T-helper 1 cell treated with Interleukin-12 subunit alpha and Interleukin-12 subunit beta and Interleukin-4 antibody, amounts not matched to agents 30 μg/mL and 1 μg/mL, for 36 hours (primary cell): Measurements from ENCODE around the gene FTCD.
A peak's percentile ranks its signal among the peaks of the same experiment; 100 is the strongest.

Experiments used
- H3K27ac Mint-ChIP-seq: one replicate; pipeline ENCODE4 v1.8.0; 2021; ENCODE audit warnings: mild to moderate bottlenecking, mixed read lengths
- H3K27me3 Mint-ChIP-seq: one replicate; pipeline ENCODE4 v1.8.0; 2021; ENCODE audit warnings: low read depth, mixed read lengths
- H3K36me3 Mint-ChIP-seq: one replicate; pipeline ENCODE4 v1.8.0; 2021; ENCODE audit warnings: low read depth, mixed read lengths
- H3K4me1 Mint-ChIP-seq: one replicate; pipeline ENCODE4 v1.8.0; 2021; ENCODE audit warnings: low read depth, mixed read lengths
- H3K4me3 Mint-ChIP-seq: one replicate; pipeline ENCODE4 v1.8.0; 2021; ENCODE audit warnings: mild to moderate bottlenecking, moderate library complexity, mixed read lengths
- H3K9me3 Mint-ChIP-seq: one replicate; pipeline ENCODE4 v1.8.0; 2021; ENCODE audit warnings: mixed read lengths

FTCD gene

GRCh38 chr21:46098303-46099141 lies 56.9 kb downstream of the FTCD start:
- Mint-ChIP-seq H3K4me1 (no peaks in the 10 kb centered on the region), H3K27ac (no peak overlapping the region), H3K4me3 (no peak overlapping the region), H3K36me3 (no peaks in the 10 kb centered on the region), H3K27me3 (peaks cover 49% of the 10 kb centered on the region), H3K9me3 (peaks cover 11% of the 10 kb centered on the region)

DNA sequence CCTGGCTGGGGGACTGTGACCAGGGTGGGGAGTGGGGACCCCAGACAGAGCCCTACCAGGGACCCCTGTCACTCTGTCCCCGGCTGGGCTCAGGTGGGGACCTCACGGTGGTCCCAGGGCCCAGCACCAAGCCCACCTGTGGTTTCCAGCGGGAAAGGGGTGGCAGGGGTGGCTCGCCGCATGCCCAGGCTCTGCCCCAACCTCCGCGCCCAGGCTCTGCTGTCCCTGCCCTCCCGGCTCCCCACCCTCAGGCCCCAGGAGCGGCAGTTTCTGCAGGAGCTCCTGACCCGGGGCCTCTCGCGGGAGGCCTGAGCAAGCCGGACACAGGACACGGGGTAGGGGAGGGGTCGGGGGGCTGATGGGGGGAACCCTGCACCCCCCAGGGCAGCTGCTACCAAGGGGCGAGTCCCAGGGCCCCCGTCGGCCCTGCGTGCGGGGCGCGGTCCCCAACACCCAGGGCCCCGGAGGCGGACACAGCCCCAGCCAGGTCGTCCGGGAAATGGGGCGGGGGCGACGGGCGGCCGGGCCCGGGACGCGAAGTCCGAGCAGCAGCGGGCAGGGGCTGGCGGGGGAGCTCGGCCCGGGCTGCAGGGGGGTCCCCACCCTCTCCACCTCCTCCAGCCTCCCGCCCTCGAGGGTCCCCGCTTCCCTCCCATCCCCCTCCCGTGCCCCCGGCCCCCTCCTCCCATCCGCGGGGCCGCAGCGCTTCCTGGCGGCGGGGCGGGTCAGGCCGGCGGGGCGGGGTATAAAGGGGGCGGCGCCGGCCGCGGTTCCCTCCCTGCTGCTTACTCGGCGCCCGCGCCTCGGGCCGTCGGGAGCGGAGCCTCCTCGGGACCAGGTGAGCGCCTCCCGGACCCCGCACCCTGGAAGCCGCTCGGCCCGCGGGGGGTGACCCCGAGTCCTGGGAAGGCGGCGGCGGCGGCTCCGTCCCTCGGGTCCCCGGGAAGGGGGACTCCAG lies 57.8 kb downstream of the FTCD start, which contains the start of gene COL6A2:
COL6A2 (plus strand) TSS at position 777 of the 958 bp plus-strand sequence.
- no peaks in the 10 kb centered on the region for H3K4me1 Mint-ChIP-seq
- peak within 1 kb of the TSS; percentile 32 for H3K4me3 Mint-ChIP-seq
- no peaks in the 10 kb centered on the region for H3K36me3 Mint-ChIP-seq
- no peak within 1 kb of the TSS for H3K27ac Mint-ChIP-seq
- H3K9me3 Mint-ChIP-seq: peaks cover 4% of the 10 kb centered on the region
- peaks cover 42% of the 10 kb centered on the region for H3K27me3 Mint-ChIP-seq

DNA sequence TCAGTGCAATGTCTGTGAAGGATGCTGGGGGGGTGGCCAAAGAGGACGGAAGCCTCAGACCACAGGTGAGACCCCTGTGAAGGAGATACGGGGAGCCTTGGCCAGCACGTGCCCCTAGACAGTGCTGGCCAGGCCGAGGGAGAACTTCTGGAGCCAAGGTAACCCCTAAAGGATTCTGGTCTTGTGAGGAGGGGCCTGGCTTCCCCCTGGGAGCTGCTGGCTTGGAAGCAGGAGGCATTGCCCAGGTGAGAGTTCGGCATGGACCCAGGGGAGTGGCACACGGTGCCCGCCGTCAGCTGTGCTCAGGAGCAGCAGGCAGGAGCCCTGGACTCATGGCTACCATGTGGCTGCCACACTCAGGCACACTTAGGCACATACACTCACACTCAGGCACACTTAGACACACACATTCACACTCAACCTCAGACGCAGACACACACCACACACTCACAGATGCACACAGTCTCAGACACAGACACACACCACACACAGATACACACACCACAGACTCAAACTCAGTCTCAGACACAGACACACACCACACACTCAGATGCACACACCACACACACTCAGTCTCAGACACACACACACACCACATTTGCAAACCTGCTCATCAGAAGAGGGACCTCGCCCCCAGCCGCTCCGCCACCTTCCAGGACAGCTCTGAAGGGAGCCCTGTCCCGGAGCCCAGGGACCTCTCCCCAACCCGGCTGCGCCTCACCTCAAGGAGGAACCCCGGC lies 58.6 kb downstream of the FTCD start:
- Mint-ChIP-seq H3K36me3 (no peaks in the 10 kb centered on the region), H3K4me1 (no peaks in the 10 kb centered on the region), H3K9me3 (no peaks in the 10 kb centered on the region), H3K27ac (no peak overlapping the region), H3K27me3 (peaks cover 34% of the 10 kb centered on the region), H3K4me3 (peak overlapping the region; percentile 32)

DNA sequence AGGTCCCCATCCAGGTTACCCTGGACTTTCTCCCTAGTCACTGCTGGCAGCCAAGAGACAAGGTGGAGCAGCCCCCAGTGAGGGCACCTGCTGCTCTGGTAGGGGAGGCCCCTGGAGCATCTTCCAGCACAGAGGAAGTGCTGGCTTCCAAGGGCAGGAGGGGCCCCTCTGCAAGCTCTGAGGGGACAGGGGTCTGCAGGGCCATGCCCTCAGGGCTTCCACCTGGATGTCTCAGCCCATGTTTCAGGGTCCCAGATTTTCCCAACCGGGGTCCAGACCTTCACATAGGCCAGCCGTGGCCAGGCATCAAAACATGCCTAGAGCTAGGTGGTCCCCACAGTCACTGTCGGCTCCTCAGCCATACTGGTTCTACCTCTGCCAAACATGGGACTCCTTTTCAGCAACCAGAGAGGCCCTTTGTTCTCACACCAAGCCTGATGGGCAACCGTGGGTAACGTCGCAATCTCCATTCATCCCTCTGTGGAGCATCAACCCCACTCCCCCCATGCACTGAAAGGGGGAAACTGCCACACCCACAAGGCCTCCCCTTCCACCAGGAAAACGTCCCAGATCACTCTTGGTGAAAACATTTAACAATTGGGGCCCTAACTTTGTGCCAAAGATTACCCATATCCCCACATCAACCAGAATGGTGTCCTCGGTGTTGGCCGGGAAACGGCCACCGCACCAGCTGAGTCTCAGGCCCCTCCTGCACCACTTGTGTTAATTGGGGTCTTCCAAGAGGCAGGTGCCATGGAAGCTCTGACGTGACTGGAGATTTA lies 59.4 kb downstream of the FTCD start:
- Mint-ChIP-seq H3K27me3 (peaks cover 26% of the 10 kb centered on the region), H3K27ac (no peak overlapping the region), H3K4me1 (no peaks in the 10 kb centered on the region), H3K36me3 (no peaks in the 10 kb centered on the region), H3K9me3 (peaks cover 4% of the 10 kb centered on the region), H3K4me3 (no peak overlapping the region)

- peaks cover 9% of the 10 kb centered on the region for H3K9me3 Mint-ChIP-seq
- H3K4me1 Mint-ChIP-seq: no peaks in the 10 kb centered on the region
- peaks cover 18% of the 10 kb centered on the region for H3K27me3 Mint-ChIP-seq
- H3K27ac Mint-ChIP-seq: no peak overlapping the region
- H3K4me3 Mint-ChIP-seq: no peak overlapping the region
- no peaks in the 10 kb centered on the region for H3K36me3 Mint-ChIP-seq
Observed at GRCh38 chr21:46095083-46095719, 60.2 kb downstream of the FTCD start.

GRCh38 chr21:46094401-46095082 lies 60.8 kb downstream of the FTCD start:
- peaks cover 16% of the 10 kb centered on the region for H3K9me3 Mint-ChIP-seq
- peaks cover 13% of the 10 kb centered on the region for H3K27me3 Mint-ChIP-seq
- H3K36me3 Mint-ChIP-seq: no peaks in the 10 kb centered on the region
- no peak overlapping the region for H3K27ac Mint-ChIP-seq
- H3K4me3 Mint-ChIP-seq: no peak overlapping the region
- no peaks in the 10 kb centered on the region for H3K4me1 Mint-ChIP-seq

GRCh38 chr21:46093668-46094400 lies 61.5 kb downstream of the FTCD start:
- H3K4me3 Mint-ChIP-seq: no peak overlapping the region
- peaks cover 21% of the 10 kb centered on the region for H3K9me3 Mint-ChIP-seq
- no peaks in the 10 kb centered on the region for H3K4me1 Mint-ChIP-seq
- H3K27ac Mint-ChIP-seq: no peak overlapping the region
- H3K36me3 Mint-ChIP-seq: no peaks in the 10 kb centered on the region
- peaks cover 9% of the 10 kb centered on the region for H3K27me3 Mint-ChIP-seq

- peaks cover 9% of the 10 kb centered on the region for H3K27me3 Mint-ChIP-seq
- H3K4me1 Mint-ChIP-seq: no peaks in the 10 kb centered on the region
- no peak overlapping the region for H3K4me3 Mint-ChIP-seq
- H3K36me3 Mint-ChIP-seq: no peaks in the 10 kb centered on the region
- H3K9me3 Mint-ChIP-seq: peaks cover 28% of the 10 kb centered on the region
- no peak overlapping the region for H3K27ac Mint-ChIP-seq
Observed at GRCh38 chr21:46092811-46093667, 62.3 kb downstream of the FTCD start.

DNA sequence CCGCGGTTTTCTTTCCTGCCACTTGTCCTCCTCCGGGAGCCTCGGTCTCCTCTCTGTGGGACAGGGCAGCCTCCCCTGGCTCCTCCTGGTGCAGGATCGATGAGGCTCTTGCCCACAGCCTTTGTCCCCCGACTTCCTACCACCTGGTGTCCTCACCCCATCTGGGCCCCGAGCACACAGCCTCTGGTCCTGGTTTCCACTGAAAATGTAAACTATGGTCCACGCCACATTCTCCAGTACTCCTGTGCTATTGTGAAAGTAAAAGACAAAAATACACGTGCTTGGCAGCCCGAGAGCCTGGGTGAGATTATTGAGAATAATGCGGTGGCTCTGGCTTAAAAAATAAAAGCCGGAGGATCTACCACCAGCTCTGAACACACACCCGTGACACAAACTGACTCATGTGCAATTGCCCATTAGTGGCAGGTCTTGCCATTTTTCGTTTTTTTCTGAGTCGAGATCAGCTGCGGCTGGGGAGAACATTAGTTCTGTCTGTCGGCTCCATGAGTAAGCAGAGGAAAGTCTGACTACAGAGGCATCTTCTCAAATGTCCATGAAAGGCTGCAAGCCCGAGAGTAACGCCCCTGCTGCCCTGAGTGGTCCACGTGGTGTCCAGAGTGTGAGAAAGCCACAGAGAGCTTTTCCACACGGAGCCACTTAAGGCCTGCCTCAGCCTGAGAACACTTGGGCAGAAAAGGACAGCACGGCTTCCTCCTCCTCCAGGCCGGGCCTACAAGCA lies 63.2 kb downstream of the FTCD start:
- H3K4me1 Mint-ChIP-seq: no peaks in the 10 kb centered on the region
- H3K27me3 Mint-ChIP-seq: peaks cover 9% of the 10 kb centered on the region
- no peak overlapping the region for H3K4me3 Mint-ChIP-seq
- H3K36me3 Mint-ChIP-seq: no peaks in the 10 kb centered on the region
- H3K9me3 Mint-ChIP-seq: peaks cover 29% of the 10 kb centered on the region
- H3K27ac Mint-ChIP-seq: no peak overlapping the region

DNA sequence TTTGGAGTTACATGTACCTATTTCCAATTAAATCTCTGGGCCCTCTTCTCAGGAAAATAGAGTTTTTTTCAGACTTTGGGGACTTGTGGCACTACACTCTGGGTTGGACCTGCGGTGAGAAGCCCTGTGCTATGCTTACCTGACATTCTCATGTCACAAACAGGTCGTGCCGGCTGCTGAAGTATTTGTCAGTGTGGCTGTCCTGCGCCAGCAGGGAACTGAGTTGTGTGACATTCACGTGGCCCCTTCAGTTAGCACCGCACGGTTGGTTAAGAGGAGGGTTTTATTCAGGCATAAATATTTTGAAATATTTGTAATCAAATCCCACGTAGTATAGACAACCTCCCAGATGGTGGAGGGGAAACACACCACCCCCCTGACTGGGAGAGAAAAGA lies 63.8 kb downstream of the FTCD start:
- Mint-ChIP-seq H3K27me3 (peaks cover 7% of the 10 kb centered on the region), H3K36me3 (no peaks in the 10 kb centered on the region), H3K4me1 (no peaks in the 10 kb centered on the region), H3K27ac (no peak overlapping the region), H3K9me3 (peaks cover 35% of the 10 kb centered on the region), H3K4me3 (no peak overlapping the region)

DNA sequence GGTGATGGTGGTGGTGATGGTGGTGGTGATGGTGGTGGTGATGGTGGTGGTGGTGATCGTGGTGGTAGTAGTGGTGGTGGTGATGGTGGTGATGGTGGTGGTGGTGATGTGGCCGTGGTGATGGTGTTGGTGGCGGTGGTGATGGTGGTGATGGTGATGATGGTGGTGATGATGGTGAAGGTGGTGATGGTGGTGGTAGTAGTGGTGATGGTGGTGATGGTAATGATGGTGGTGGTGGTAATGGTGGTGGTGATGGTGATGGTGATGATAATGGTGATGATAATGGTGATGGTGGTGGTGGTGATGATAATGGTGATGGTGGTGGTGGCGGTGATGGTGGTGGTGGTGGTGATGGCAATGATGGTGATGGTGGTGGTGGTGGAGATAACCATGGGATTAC lies 64.3 kb downstream of the FTCD start:
- peaks cover 4% of the 10 kb centered on the region for H3K27me3 Mint-ChIP-seq
- H3K9me3 Mint-ChIP-seq: peaks cover 35% of the 10 kb centered on the region
- no peaks in the 10 kb centered on the region for H3K36me3 Mint-ChIP-seq
- H3K4me3 Mint-ChIP-seq: no peak overlapping the region
- H3K4me1 Mint-ChIP-seq: no peaks in the 10 kb centered on the region
- H3K27ac Mint-ChIP-seq: no peak overlapping the region
